Measurements from ENCODE around the gene VILL. TPM values are rescaled to one million over a fixed set of nuclear protein-coding genes. Genes with fewer than 3 reads are reported as not detected.

VILL gene
- polyA plus RNA-seq, 1 donor from 2014 or later = not detected

DNA sequence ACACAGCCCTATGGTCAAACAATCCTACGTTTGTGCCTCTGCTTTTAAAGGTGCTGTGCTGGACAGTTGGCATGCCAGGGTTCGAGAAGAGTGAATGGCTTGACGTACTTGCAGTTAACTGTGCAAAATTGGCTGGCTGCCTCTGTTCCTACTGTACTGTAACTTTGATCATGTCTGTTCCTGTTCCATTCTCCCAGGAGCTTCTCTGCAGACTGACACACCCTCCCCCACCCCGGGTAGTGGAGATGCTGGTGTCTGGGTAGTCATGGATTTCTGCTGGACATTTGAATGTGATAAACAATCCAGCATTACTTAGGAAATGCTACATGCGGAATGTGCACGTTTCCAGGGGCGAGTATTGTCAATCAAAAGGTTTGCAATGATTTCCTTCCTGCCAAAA lies 6.5 kb upstream of the VILL start:
- no peak for TF ChIP-seq SMC3 (conservative IDR thresholded peaks at IDR 0.05; ENCODE audit: poor library complexity)
- TF ChIP-seq EZH2 (IDR thresholded peaks at IDR 0.05; ENCODE audit: borderline replicate concordance, insufficient read depth, low read length, poor library complexity, severe bottlenecking) = no peak
- no peak for TF ChIP-seq POLR2AphosphoS5 (IDR thresholded peaks at IDR 0.05)
- no peak for TF ChIP-seq RAD21 (conservative IDR thresholded peaks at IDR 0.05)
- no peak for TF ChIP-seq MXI1 (conservative IDR thresholded peaks at IDR 0.05; ENCODE audit: poor library complexity, severe bottlenecking)
- TF ChIP-seq, protein P1, sequence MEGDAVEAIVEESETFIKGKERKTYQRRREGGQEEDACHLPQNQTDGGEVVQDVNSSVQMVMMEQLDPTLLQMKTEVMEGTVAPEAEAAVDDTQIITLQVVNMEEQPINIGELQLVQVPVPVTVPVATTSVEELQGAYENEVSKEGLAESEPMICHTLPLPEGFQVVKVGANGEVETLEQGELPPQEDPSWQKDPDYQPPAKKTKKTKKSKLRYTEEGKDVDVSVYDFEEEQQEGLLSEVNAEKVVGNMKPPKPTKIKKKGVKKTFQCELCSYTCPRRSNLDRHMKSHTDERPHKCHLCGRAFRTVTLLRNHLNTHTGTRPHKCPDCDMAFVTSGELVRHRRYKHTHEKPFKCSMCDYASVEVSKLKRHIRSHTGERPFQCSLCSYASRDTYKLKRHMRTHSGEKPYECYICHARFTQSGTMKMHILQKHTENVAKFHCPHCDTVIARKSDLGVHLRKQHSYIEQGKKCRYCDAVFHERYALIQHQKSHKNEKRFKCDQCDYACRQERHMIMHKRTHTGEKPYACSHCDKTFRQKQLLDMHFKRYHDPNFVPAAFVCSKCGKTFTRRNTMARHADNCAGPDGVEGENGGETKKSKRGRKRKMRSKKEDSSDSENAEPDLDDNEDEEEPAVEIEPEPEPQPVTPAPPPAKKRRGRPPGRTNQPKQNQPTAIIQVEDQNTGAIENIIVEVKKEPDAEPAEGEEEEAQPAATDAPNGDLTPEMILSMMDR (IDR thresholded peaks at IDR 0.05; ENCODE audit: poor library complexity, severe bottlenecking) = no peak
- no peak for TF ChIP-seq EP300 (conservative IDR thresholded peaks at IDR 0.05; ENCODE audit: poor library complexity, severe bottlenecking)
- TF ChIP-seq REST (IDR thresholded peaks at IDR 0.05; ENCODE audit: borderline replicate concordance) = no peak
- no peak for TF ChIP-seq TAF1 (IDR thresholded peaks at IDR 0.05; ENCODE audit: low read depth)
- Histone ChIP-seq H3K27me3 (ENCODE audit: insufficient read depth, low read depth, low read length) (no peaks in the 10 kb centered on the region), H2AFZ (ENCODE audit: low read depth, low read length) (no peak overlapping the region), H3K27ac (ENCODE audit: low read length) (no peak overlapping the region), H4K20me1 (ENCODE audit: insufficient read depth) (no peaks in the 10 kb centered on the region), H3K9me3 (ENCODE audit: low read length) (no peaks in the 10 kb centered on the region), H3K9me2 (ENCODE audit: insufficient read depth, low read length) (no peaks in the 10 kb centered on the region), H3K4me3 (ENCODE audit: low read length) (no peak overlapping the region), H3K36me3 (ENCODE audit: insufficient read depth, low read length) (no peaks in the 10 kb centered on the region), H3K4me2 (ENCODE audit: low read length) (no peak overlapping the region), H3F3A (ENCODE audit: insufficient read depth, low read length, poor library complexity, severe bottlenecking) (no peaks in the 10 kb centered on the region), H3K9ac (ENCODE audit: low read length) (no peak overlapping the region), H3K79me2 (replicated peaks; ENCODE audit: insufficient read depth, low read length) (no peaks in the 10 kb centered on the region)

DNA sequence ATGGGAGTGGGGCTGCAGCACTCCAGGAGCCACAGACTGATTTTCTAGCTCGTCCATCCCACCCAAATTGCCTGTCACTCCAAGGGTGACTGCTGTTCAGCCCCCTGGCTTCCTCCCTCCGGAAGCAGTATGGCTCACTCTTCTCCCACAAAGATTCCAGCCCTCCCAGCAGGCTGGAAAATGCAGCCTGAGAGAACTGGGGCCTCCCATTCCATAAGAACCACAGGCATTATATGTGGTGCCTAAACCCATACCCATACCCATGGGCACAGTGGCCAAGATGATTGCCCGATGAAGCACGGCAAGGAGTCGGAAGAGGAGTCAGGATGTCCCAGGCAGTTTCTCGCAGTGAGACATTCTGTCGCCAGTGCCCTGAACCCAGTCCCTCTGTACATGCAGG lies 6.0 kb upstream of the VILL start:
- H3K27ac ChIP-seq (ENCODE audit: low read length) = no peak overlapping the region
- no peaks in the 10 kb centered on the region for H3K79me2 ChIP-seq (replicated peaks; ENCODE audit: insufficient read depth, low read length)
- H3K4me2 ChIP-seq (ENCODE audit: low read length) = no peak overlapping the region
- H3K36me3 ChIP-seq (ENCODE audit: insufficient read depth, low read length) = no peaks in the 10 kb centered on the region
- H2AFZ ChIP-seq (ENCODE audit: low read depth, low read length) = no peak overlapping the region
- H3K27me3 ChIP-seq (ENCODE audit: insufficient read depth, low read depth, low read length) = no peaks in the 10 kb centered on the region
- H3K9me3 ChIP-seq (ENCODE audit: low read length) = no peaks in the 10 kb centered on the region
- H3K4me3 ChIP-seq (ENCODE audit: low read length) = no peak overlapping the region
- no peaks in the 10 kb centered on the region for H4K20me1 ChIP-seq (ENCODE audit: insufficient read depth)
- H3K9me2 ChIP-seq (ENCODE audit: insufficient read depth, low read length) = no peaks in the 10 kb centered on the region
- H3K9ac ChIP-seq (ENCODE audit: low read length) = no peak overlapping the region
- H3F3A ChIP-seq (ENCODE audit: insufficient read depth, low read length, poor library complexity, severe bottlenecking) = no peaks in the 10 kb centered on the region
- no peak for TF ChIP-seq SMC3 (conservative IDR thresholded peaks at IDR 0.05; ENCODE audit: poor library complexity)
- TF ChIP-seq TAF1 (IDR thresholded peaks at IDR 0.05; ENCODE audit: low read depth) = no peak
- TF ChIP-seq REST (IDR thresholded peaks at IDR 0.05; ENCODE audit: borderline replicate concordance) = no peak
- TF ChIP-seq RAD21 (conservative IDR thresholded peaks at IDR 0.05) = no peak
- TF ChIP-seq, protein P1 (IDR thresholded peaks at IDR 0.05; ENCODE audit: poor library complexity, severe bottlenecking) = no peak
- TF ChIP-seq EZH2 (IDR thresholded peaks at IDR 0.05; ENCODE audit: borderline replicate concordance, insufficient read depth, low read length, poor library complexity, severe bottlenecking) = no peak
- TF ChIP-seq POLR2AphosphoS5 (IDR thresholded peaks at IDR 0.05) = no peak
- no peak for TF ChIP-seq EP300 (conservative IDR thresholded peaks at IDR 0.05; ENCODE audit: poor library complexity, severe bottlenecking)
- TF ChIP-seq MXI1 (conservative IDR thresholded peaks at IDR 0.05; ENCODE audit: poor library complexity, severe bottlenecking) = no peak
